ENCODE results near the gene OTP. TPM values are rescaled to one million over a fixed set of nuclear protein-coding genes. Genes with fewer than 3 reads are reported as not detected.

OTP gene
- polyA plus RNA-seq (ENCODE audit: insufficient read length), result not detected

- no peak for DNase-seq (ENCODE audit: low read depth)
These were observed at the start of gene OTP for GRCh38 chr5:77637998-77638762. OTP (minus strand) TSS chr5:77638713; CDS start chr5:77638549, 164 bp downstream.

GRCh38 chr5:77683171-77683732 lies 44.7 kb upstream of the OTP start:
- no peak for DNase-seq (ENCODE audit: low read depth)

GRCh38 chr5:77670526-77670925 lies 32.0 kb upstream of the OTP start:
- no peak for DNase-seq (ENCODE audit: low read depth)

- DNase-seq (ENCODE audit: low read depth), result no peak
These were observed 31.2 kb upstream of the OTP start for GRCh38 chr5:77669677-77670076.

- no peak for DNase-seq (ENCODE audit: low read depth)
These were observed 24.8 kb upstream of the OTP start for GRCh38 chr5:77663090-77663863.

GRCh38 chr5:77662635-77663034 lies 24.1 kb upstream of the OTP start:
- DNase-seq (ENCODE audit: low read depth), result no peak

GRCh38 chr5:77658662-77659061 lies 20.1 kb upstream of the OTP start:
- DNase-seq (ENCODE audit: low read depth), result no peak

- no peak for DNase-seq (ENCODE audit: low read depth)
These were observed 12.8 kb upstream of the OTP start for GRCh38 chr5:77651343-77651742.

- no peak for DNase-seq (ENCODE audit: low read depth)
These were observed 12.2 kb upstream of the OTP start for GRCh38 chr5:77650686-77651085.

GRCh38 chr5:77649776-77650175 lies 11.3 kb upstream of the OTP start:
- DNase-seq (ENCODE audit: low read depth), result no peak

- no peak for DNase-seq (ENCODE audit: low read depth)
These were observed 7.6 kb upstream of the OTP start for GRCh38 chr5:77645995-77646639.

- no peak for DNase-seq (ENCODE audit: low read depth)
These were observed 6.9 kb upstream of the OTP start for GRCh38 chr5:77645158-77645994.

GRCh38 chr5:77644371-77645157 lies 6.1 kb upstream of the OTP start:
- DNase-seq (ENCODE audit: low read depth), result no peak

- no peak for DNase-seq (ENCODE audit: low read depth)
These were observed 5.3 kb upstream of the OTP start for GRCh38 chr5:77643654-77644370.

GRCh38 chr5:77642738-77643653 lies 4.5 kb upstream of the OTP start:
- no peak for DNase-seq (ENCODE audit: low read depth)

GRCh38 chr5:77641963-77642737 lies 3.6 kb upstream of the OTP start:
- no peak for DNase-seq (ENCODE audit: low read depth)

- no peak for DNase-seq (ENCODE audit: low read depth)
These were observed 3.0 kb upstream of the OTP start for GRCh38 chr5:77641397-77641943.

Data from forelimb muscle (tissue), 1 donor.